GM18861 (cell line): ENCODE data around the gene PATE2.

Source experiments
- ATAC-seq: cut with Tn5 transposase; IDR thresholded peaks from one replicate; pipeline ENCODE4 v1.9.1; 2021; ENCODE audit not compliant: unreplicated experiment

Gene PATE2

DNA sequence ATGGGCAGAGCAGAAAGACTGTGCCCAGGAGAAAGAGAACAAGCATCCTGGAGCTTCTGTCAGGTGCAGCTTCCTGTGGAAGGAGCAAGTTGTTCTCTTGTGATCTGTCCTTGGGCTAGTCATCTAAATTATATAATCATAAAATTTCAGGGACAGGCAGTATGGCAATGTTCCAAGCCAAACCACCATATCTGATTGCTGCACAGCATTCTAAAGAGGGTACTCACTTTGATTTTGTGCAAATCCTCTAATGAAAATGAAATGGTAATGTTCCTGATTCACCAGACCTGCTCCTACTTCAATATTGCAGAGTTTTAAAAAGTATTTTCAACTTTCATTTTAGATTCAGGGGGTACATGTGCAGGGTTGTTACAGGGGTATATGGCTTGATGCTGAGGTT is at the start of gene PATE2:
TSS of gene PATE2 (minus strand) at position 101 of the 400 bp plus-strand sequence. CDS start at position 46, 55 bp downstream.
- ATAC-seq, result no peak

DNA sequence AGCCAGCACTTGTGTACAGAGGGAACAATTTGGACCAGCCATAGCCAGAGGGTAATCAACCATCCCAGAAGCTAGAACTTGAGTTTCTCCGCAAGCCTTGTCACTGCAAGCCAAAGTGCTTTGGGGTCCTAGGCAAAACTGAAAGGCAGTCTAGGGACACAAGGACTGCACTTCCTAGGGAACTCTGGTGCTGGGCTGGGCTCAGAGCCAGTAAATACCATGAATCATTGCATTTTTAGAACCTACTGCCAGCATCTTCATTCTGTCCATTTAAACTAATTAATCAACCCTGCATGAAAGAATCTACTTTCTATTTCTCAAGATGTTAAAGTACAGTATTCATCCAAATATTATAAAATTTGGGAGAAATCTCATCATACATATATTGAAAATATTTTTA is 29.3 kb upstream of the PATE2 start:
- ATAC-seq, result no peak

DNA sequence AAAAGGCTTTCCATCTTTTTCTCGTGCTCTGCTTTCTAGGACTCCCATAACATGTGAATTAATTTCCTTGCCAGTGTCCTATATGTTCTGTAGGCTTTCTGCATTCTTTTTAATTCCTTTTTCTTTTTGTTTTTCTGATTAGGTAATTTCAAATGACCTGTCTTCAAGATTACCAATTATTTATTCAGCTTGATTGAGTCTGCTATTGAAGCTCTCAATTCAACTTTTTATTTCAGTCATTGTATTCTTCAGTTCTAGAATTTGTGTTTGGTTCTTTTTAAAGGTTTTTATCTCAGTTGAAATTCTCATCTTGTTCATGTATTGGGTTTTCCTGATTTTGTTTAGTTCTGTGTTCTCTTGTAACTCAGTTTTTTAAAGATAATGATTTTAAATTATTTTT is 23.8 kb upstream of the PATE2 start:
- no peak for ATAC-seq

DNA sequence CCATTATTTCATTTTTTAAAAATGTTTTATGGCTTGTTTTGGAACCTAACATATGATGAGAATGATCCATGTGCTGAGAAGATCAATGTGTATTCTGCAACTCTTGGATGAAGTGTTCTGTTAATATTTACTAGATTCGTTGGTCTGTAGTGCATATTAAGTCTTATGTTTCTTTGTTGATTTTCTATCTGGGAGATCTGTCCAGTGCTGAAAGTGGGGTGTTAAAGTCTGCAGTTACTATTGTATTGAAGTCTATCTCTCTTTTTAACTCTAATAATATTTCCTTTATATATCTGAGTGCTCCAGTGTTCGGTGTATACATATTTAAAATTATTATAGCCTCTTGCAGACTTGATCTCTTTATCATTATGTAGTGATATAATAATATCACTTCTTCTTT is 21.2 kb upstream of the PATE2 start:
- ATAC-seq, result no peak

DNA sequence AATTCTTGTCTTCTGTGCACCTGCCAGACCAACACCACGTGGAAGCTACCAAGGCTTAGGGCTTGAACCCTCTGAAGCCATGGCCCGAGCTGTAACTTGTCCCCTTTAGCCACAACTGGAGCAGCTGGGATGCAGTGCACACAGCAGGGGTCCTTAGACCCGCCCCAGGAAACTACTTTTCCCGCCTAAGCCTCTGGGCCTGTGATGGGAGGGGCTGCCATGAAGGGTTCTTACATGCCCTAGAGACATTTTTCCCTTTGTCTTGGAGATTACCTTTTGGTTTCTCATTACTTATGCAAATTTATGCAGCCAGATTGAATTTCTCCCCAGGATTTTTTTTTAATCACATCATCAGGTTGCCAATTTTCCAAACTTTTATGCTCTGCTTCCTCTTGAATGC is 19.0 kb upstream of the PATE2 start:
- ATAC-seq, result no peak

DNA sequence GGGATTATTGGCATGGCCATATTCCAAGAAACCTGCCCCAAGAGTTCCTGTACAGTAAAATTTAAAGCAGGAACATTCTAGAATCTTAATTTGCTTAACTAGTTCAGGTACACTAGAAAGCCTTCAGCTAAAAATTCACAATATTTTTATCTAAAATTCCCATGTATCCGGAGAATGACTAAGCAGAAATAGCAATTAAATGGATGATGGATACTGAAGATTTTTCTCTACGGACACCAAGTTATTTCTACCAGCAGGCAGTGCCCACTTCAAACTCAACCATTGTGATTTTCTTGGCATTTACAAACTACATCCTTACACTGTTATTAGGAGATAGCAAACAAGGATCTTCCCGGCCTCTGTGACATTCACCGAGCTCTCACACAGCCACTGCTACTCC is 12.2 kb upstream of the PATE2 start:
- ATAC-seq, result no peak

DNA sequence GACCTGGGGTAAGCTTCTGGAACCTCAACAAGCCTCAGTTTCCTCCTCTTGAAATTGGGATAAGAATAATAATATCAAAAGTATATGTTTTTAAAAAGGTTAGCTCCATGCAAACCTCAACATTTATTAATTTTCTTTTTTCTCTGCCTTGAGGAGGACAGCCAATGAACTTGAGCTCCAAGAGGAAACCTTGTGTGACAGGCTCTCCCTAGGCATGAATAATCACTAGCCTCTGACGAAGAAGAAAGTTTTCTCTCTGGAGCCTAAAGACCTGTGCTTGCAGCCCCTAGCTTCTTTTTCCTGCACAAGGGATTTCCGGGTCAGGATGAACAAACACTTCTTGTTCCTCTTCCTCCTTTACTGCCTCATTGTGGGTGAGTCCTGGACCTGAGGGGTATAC is 9.2 kb upstream of the PATE2 start, which contains the start of gene PATE3:
TSS of gene PATE3 (plus strand) at position 301 of the 400 bp plus-strand sequence. CDS start at position 326, 25 bp downstream.
- ATAC-seq, result no peak

DNA sequence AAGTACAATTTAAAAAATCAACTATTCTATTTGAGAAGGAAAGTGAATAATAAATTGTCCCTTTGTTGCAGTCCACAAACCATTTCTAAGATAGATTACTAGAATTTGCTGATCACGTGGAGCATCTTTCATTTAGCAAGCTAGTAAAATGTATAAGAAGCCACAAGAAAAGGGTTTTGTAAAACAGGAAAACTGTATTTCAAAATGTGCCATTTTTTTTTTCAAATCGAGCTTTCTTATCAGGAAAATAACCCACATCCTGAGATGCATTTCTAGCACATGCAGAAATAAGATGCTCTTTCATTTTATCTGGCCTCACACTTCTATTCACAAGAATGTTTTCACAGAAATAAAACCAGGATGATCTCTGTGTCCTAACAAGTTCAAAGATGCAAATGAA is 6.0 kb upstream of the PATE2 start:
- no peak for ATAC-seq

DNA sequence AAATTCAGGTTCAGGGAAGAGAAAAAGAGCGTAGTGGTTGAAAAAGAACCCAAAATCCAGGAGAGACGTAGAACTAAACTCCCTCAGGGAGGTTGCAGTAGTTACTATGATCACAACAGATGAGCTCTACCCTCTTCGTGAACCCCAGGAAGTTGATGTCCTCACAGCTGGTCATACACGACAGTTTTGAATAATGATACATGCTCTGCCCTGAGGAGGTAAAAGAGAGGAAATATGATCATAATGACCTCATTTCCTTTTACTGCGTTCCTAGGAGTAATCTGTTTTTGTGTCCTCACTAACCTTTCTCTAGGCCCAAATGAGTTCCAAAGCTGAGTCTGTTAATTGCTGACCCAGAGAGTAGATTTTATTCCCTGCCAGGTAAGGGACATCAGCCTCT is 1.3 kb downstream of the PATE2 start:
- ATAC-seq, result no peak

DNA sequence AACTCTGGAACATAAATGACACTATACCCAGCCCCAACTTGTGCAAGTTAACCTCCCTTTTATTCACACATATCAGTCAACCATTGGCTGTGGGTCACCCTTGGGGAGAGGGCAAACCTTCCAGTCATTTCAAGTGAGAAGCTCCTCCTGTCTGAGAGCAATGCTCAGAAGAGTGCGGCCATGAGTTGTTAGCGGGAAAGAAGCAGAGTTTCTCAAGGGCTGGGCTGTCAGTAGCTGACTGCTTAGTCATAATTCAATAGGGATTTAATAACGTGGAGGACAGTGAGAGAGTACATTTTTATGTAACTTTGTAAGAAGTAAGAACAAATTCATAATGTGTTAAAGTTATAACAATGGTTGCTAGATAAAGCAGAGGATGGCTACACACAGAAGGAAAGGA is 5.1 kb downstream of the PATE2 start:
- no peak for ATAC-seq

DNA sequence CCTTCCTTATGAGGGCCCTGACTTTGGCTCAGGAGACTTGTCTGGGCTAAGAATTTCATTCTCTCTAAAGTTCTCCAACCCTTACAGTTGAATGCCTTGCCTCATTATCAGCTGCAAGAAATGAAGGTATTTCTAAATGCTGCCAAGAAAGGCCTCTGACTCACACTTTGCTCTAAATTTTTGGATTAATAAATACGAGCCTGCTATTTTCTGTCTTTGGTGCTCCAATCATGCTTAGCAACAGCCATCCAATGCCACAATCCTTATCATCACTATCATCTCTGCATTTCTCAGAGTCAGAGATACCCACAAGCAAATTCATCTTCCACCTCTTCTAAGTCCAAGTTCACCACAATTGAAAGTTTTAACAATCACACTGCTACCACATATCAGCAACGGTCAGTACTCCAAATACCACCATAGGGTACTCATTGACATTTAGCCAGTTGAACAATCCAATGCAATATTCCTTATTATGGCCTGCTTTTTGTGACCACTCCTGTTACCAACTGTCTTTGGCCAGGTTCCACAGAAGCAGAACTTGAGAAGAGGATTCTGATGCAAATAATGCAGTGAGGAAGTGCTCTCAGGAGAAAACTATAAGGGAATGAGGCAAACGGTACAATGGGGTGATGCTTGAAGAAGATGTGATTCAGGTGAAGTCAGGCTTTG is 5.7 kb downstream of the PATE2 start:
- no peak for ATAC-seq

DNA sequence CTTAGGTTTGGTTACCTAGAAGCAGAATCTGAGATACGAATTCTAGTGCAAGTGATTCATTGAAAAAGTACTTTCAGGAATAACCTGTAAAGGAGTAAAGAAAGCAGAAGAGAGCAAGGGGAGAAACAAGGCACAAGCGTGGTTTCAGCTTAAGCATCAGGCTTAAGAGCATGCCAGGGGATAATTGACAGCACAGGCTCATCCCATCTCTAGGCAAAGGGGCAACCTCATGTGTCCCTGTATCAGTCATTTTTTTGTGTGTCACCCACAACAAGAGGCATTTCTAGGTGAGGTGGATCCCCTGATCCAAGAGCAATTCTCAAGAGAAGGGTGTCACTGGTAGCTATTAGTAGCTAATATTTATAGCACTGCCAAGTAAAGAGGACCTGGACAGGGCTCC is 8.0 kb downstream of the PATE2 start:
- ATAC-seq, result no peak

DNA sequence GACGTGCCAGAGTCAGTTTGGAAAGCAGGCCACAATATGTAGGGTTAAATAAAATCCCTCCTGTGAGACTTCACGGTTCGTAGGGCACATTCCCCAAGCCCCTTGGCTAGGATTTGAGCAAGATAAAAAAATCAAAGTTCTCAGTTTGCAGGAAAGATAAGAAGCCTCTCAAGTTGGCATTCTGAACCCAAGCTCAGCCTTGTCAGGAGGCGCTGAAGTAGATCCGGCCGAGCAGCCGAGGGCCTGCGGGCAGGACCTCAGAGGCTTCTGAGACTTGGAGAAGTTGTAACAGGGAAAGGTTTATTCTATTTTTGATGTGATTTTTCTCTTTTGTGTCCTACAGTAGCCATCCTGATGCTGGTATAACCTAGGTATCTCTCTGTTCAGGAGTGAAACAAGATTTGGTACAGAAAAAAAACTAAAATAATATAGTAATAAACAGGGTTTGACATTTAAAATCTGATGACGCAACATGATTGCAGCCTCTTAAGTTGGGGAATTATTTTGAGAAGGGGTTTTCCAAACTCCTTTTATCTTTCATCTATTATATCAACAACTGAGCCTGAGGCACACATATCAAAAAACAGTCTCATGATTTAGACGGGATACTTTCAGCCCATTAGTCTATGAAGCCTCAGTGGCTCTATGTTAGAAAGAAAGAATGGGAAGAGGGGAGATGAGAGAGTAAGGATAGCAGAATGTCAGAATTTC is 10.1 kb downstream of the PATE2 start:
- ATAC-seq, result no peak

DNA sequence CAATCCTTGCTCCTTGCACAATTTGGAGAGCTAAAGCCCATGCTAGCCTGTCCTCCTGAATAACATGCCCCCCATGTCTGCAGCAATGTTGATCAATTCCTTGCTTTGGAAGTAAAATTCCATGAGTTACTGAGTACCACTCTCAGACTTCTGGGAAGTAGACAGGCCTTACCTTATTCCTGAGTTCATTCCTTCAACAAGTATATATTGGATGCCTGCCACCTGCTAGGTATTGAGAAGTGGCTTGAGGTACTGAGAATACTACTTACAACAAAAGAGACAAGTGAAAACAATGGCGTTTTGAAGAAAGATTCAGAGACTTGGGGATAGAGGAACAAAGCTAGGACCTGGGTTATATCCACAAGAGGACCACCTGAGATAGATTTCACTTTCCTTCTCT is 12.4 kb downstream of the PATE2 start:
- ATAC-seq, result no peak

DNA sequence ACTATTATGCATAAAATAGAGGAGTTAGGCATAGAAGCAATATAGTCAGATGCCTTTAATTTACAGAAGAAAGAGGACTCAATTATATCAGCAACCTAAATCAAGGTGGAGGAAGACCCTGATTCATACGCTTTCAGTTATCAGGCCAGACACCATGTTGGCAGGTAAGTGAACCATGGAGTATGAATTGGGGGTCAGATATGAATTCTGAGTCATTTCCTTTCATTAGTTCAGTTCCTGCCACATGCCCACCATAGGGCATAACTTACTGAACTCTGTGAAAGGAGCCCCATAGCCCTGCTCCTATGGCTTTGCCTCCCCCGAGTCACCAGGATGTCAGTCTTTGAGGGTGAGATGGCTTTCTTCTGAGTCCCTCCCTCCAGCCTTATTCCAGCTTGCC is 15.1 kb downstream of the PATE2 start:
- no peak for ATAC-seq

DNA sequence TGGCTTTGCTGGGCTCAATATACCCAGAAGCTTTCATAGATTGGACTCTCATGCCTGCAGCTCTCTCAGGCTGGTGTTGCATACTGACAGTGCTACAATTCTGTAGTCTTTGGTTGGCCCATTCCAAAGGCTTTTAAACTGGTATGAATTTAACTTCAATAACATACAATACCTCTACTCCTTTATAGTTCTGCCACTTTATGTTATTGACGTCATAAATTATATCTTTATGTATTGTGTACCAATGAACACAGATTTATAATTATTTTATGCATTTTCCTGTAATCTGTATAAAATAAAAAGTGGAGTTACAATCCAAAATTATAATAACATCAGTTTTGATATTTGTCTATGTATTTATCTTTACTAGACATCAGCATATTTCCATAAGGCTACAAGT is 16.2 kb downstream of the PATE2 start:
- no peak for ATAC-seq

DNA sequence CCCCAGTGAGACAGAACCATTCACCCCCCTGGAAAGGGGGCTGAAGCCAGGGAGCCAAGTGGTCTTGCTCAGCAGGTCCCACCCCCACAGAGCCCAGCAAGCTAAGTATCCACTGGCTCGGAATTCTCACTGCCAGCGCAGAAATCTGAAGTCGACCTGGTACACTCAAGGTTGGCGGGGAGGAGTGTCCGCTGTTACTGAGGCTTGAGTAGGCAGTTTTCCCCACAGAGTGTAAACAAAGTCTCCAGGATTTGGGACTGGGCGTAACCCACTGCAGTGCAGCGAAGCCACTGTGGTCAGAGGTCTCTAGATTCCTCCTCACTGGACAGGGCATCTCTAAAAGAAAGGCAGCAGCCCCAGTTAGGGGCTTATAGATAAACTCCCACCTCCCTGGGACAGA is 22.6 kb downstream of the PATE2 start:
- ATAC-seq, result no peak

DNA sequence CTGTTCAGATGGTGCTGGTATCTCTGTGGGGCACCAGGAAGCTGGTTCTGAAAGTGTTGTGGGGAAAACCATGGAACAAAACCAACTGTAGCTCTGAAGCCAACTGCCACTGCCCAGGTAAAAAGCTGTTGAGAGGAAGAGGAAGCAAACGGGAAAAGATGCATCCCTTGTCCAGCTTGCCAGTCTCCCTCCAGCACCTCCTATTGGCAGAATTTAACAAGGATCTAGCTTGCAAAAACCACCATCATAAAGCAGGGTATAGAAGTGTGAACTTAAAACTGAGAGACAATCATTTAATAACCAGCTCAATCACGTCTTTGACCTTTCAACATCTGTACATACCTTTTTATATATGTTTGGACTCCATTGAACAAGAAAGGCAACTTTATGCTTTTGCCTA is 28.0 kb downstream of the PATE2 start:
- ATAC-seq, result no peak

DNA sequence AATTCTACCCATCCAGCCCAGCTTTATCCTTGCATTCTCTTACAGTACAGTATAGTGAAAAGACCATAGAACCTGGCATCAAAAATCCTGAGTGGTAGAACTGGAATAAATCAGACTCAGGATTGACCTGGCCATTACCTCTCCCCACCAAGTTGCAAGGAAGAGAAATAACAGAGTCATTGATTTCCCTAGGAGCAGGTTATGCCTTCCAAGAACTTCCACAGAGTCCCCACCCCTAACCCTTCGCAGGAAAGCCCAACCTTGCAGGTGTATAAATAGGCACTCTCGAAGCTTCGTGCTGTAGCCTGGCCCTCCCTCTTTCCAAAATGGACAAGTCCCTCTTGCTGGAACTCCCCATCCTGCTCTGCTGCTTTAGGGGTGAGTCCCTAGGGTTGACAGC is 32.6 kb downstream of the PATE2 start, which contains the start of gene PATE1:
TSS of gene PATE1 (plus strand) at position 301 of the 400 bp plus-strand sequence. CDS start at position 327, 26 bp downstream.
- no peak for ATAC-seq

DNA sequence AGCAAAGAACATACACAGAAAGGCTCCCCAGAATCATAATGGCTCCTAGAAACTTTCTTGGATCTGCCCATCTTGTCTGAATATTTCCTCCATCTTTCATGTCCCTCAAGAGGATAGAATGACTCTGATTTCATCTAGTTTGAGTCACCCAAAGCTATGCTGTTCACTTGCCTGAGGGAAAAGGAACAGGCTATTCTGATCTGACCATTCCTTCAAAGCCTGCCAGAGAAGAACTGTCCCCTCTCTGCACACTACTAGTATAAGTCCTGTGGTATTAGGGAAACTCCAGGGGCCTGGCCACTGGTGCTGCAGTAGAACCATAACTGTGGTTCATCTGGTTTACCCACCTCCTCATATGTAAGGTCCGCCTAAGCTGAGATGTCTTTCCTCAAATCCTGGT is 34.9 kb downstream of the PATE2 start:
- ATAC-seq, result no peak

DNA sequence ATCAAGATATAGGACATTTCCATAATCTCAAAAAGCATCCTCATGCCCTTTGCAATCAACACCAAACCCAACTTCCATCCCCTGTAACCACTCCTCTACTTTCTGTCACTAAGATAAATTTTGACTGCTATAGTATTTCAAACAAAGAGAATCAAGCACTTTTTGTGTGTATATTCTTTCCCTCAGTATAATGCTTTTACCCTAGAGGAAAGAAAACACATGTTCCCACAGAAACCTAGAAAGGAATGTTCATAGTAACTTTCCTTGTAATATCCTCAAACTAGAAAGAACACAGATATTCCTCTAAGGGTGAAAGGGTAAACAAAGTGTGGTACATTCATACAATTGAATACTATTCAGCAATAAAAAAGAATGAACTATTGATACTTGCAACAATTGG is 38.0 kb downstream of the PATE2 start:
- no peak for ATAC-seq

DNA sequence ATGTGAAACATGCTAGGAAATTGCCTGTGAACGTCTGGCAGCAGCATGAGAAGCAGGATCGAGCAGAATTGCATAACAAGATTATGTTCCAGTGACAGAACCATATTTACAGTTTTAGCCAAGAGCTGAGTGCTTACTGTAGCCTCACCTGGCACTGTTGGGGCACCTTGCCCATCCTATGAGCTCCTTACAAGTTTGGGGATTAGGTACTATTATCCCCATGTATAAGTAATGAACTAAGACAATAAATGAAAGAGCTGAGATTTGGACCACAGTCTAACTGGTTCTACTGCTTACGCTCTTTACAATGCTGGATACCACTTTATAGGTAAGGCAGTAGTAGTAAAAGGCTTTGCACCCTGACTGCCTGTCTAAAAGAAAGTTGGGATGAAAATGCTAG is 49.7 kb downstream of the PATE2 start:
- ATAC-seq, result no peak
